Upper lobe of left lung (tissue), 6 donors: ENCODE data around the gene MYBPH. TPM values are rescaled to one million over a fixed set of nuclear protein-coding genes. Genes with fewer than 3 reads are reported as not detected.

ENCODE experiments used
- ATAC-seq, 2 donors: fragments of 200-7000 bp; cut with Tn5 transposase; one replicate each; pipeline ENCODE4 v1.9.1; 2022; ENCODE audit warnings: mild to moderate bottlenecking in 2 of 2, moderate library complexity in 2 of 2; ENCODE audit not compliant: low FRiP score in 2 of 2
- DNase-seq, 2 donors: peaks; one replicate each; pipeline ENCODE4 v3.0.0-alpha.2; 2019 to 2020
- H3K27ac ChIP-seq, 4 donors: fragments of 200-600 bp; sonication (generic); one replicate each; pipeline ENCODE4 v1.5.1; 2016 to 2019
- H3K27me3 ChIP-seq, 4 donors: fragments of 200-600 bp; sonication (generic); one replicate each; pipeline ENCODE4 v1.5.1; 2017 to 2019
- H3K36me3 ChIP-seq, 4 donors: fragments of 200-600 bp; sonication (generic); one replicate each; pipeline ENCODE4 v1.5.1; 2016 to 2019
- H3K4me1 ChIP-seq, 4 donors: fragments of 200-600 bp; sonication (generic); one replicate each; pipeline ENCODE4 v1.5.1; 2018 to 2019
- H3K4me3 ChIP-seq, 4 donors: fragments of 200-600 bp; sonication (generic); one replicate each; pipeline ENCODE4 v1.5.1; 2017 to 2019; ENCODE audit warnings: mild to moderate bottlenecking in 2 of 4, moderate library complexity in 1 of 4
- H3K9me3 ChIP-seq, 4 donors: fragments of 200-600 bp; sonication (generic); one replicate each; pipeline ENCODE4 v1.5.1; 2018 to 2019
- EP300 ChIP-seq, 4 donors: sonication (generic); formaldehyde crosslinking; IDR thresholded peaks; one replicate each; pipeline ENCODE4 v1.5.1; 2017; ENCODE audit warnings: antibody characterized with exemption in 4 of 4, control low read depth in 2 of 4
- POLR2A ChIP-seq, 4 donors: fragments of 450-650 bp; IDR thresholded peaks; one replicate each; pipeline ENCODE4 v1.5.1; 2016 to 2017; ENCODE audit warnings: antibody characterized with exemption in 4 of 4, mild to moderate bottlenecking in 2 of 4
- POLR2AphosphoS5 ChIP-seq, 2 donors: sonication (generic); formaldehyde crosslinking; IDR thresholded peaks; one replicate each; pipeline ENCODE4 v1.5.1; 2017; ENCODE audit warnings: antibody characterized with exemption in 2 of 2
- WGBS, 2 donors: methylation state at CpG; one replicate each; pipeline ENCODE4 v1.1.5; 2017 to 2018; 5-methylcytosine and 5-hydroxymethylcytosine counted together
- total RNA-seq, 6 donors: library from RNA; depleted of rRNA in 4 of 6; stranded (reverse); fragments of >200 nt in 4 of 6; gene quantifications; one replicate each; pipeline versions ENCODE4 v1.1.0 to v1.2.1, GENCODE V29; 2016 to 2021
- TF ChIP-seq, protein P1 (sequence below), 6 experiments: fragments of 450-650 bp in 4 of 6; fragments of 200-600 bp in 2 of 6; sonication (generic) in 2 of 6; IDR thresholded peaks; one replicate each; pipeline ENCODE4 v1.5.1; 2016 to 2019; ENCODE audit warnings: antibody characterized with exemption in 6 of 6
- donor health status: DM: no; HTN: no; CAD: no; lungs with moderate emphysema.
- donor health status: DM: no; HTN: yes; CAD: no; lungs with severe emphysema.

The MYBPH gene
- total RNA-seq, 6 donors from 2014 or later, result 0.13 to 0.39 (median 0.15) TPM; not detected in 3

DNA sequence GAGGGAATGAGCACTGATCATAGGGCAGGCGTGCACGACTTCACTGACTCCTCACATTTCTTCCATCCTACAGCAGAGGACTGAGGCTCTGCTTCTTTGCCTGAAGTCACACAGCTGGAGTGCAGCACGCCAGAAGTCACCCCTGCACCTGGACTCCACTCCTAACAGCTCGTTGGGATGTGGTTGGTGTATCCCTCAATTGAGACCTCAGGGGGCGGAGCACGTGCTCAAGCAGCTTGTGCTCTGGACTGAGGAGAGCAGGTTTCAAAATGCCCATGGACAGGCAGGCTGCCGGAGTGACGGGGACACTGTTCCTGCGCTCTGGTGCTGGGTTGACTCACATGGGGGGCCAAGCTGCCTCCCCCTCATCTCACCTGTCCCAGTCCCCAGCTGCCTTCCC, 39.9 kb upstream of the MYBPH start:
- TF ChIP-seq POLR2AphosphoS5 (IDR thresholded peaks at IDR 0.05) (no peak), POLR2A (IDR thresholded peaks at IDR 0.05) (no peak), EP300 (IDR thresholded peaks at IDR 0.05) (no peak)
- TF ChIP-seq, protein P1, sequence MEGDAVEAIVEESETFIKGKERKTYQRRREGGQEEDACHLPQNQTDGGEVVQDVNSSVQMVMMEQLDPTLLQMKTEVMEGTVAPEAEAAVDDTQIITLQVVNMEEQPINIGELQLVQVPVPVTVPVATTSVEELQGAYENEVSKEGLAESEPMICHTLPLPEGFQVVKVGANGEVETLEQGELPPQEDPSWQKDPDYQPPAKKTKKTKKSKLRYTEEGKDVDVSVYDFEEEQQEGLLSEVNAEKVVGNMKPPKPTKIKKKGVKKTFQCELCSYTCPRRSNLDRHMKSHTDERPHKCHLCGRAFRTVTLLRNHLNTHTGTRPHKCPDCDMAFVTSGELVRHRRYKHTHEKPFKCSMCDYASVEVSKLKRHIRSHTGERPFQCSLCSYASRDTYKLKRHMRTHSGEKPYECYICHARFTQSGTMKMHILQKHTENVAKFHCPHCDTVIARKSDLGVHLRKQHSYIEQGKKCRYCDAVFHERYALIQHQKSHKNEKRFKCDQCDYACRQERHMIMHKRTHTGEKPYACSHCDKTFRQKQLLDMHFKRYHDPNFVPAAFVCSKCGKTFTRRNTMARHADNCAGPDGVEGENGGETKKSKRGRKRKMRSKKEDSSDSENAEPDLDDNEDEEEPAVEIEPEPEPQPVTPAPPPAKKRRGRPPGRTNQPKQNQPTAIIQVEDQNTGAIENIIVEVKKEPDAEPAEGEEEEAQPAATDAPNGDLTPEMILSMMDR (IDR thresholded peaks at IDR 0.05), result no peak
- Histone ChIP-seq H3K27ac (no peak overlapping the region), H3K9me3 (no peaks in the 10 kb centered on the region), H3K4me1 (peaks cover 5 to 18% (median 10%) of the 10 kb centered on the region in 4 donors), H3K36me3 (no peaks in the 10 kb centered on the region), H3K27me3 (no peaks in the 10 kb centered on the region), H3K4me3 (no peak overlapping the region)
- WGBS, 2 donors, result 53 to 60% methylated on average over 8 to 9 of the region's 9 CpGs
- DNase-seq, result no peak
- ATAC-seq, result no peak

DNA sequence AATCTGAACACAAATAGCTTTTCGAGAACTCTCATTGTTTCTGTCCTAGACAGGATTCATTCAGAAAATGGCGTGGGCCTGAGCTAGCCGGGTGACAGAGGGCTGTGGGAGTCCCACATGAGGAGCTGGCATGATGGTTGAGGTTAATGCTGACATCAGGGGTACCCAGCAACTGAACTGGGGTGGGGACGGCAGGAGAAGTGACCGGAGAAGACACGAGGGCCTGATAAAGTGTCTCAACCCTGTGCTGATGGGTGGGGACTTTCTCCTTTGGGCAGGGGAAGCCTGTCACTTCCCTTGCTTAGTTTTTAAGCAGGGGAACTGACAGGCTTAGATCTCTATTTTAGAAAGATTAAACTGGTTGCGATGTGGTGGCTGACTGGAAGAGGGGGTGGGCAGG, 39.2 kb upstream of the MYBPH start:
- H3K27me3 ChIP-seq, result no peaks in the 10 kb centered on the region
- H3K4me1 ChIP-seq, result peaks cover 5 to 18% (median 10%) of the 10 kb centered on the region in 4 donors
- no peak overlapping the region for H3K27ac ChIP-seq
- no peaks in the 10 kb centered on the region for H3K9me3 ChIP-seq
- DNase-seq (no peak), ATAC-seq (no peak)
- H3K4me3 ChIP-seq, result no peak overlapping the region
- WGBS, 2 donors, result 72 to 74% methylated on average over 7 of the region's 7 CpGs
- H3K36me3 ChIP-seq, result no peaks in the 10 kb centered on the region
- TF ChIP-seq, protein P1 (IDR thresholded peaks at IDR 0.05), result no peak
- TF ChIP-seq POLR2A (IDR thresholded peaks at IDR 0.05) (no peak), POLR2AphosphoS5 (IDR thresholded peaks at IDR 0.05) (no peak), EP300 (IDR thresholded peaks at IDR 0.05) (no peak)

DNA sequence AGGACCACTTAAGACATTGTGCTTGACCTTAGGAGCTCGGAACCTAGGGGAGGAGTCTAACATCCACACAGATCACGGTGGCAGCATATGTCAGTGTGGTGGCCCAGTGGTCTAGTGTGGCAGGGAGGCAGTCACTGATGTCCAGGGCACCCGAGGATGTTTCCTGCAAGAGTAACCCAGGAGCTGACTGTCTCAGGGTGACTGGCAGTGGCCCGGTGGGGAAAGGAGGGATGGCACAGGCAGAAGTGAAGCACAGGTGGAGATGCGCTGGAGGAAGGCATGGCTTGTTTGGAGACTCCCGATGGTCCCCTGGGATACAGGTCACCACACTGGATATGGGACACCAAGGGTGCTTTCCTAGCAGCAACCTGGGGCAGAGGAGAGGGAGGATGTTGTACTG, 37.5 kb upstream of the MYBPH start:
- no peak for ATAC-seq

DNA sequence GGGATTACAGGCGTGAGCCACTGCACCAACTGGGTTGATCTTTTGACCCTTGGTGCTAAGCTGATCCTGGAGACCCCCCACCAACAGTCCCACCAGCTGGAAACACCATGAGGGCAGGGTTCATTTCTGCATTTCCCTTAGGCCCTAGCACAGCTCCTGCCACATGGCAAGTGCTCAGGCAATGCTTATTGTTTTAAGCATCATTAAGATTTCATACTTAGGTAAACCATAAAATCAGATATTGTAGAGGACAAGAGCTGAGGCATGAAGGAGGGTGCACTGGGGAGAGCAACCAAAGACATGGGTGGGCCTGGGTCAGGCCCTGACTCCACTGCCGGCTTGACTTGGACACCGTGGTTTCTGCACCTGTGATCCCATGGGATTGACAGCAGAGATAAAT, 36.2 kb upstream of the MYBPH start:
- DNase-seq (no peak), ATAC-seq (no peak)
- H3K36me3 ChIP-seq, result no peaks in the 10 kb centered on the region
- no peak overlapping the region for H3K27ac ChIP-seq
- WGBS, 2 donors, result 90 to 91% methylated on average over 3 of the region's 3 CpGs
- no peaks in the 10 kb centered on the region for H3K9me3 ChIP-seq
- no peaks in the 10 kb centered on the region for H3K27me3 ChIP-seq
- peaks cover 5 to 18% (median 10%) of the 10 kb centered on the region in 4 donors for H3K4me1 ChIP-seq
- H3K4me3 ChIP-seq, result no peak overlapping the region
- no peak for TF ChIP-seq POLR2AphosphoS5 (IDR thresholded peaks at IDR 0.05)
- TF ChIP-seq EP300 (IDR thresholded peaks at IDR 0.05), result no peak
- no peak for TF ChIP-seq POLR2A (IDR thresholded peaks at IDR 0.05)
- TF ChIP-seq, protein P1 (IDR thresholded peaks at IDR 0.05), result no peak

More for the DNA sequence above, 37.5 kb upstream of the MYBPH start:
- H3K36me3 ChIP-seq, result no peaks in the 10 kb centered on the region
- WGBS, 2 donors, result 68 to 75% methylated on average over 6 of the region's 6 CpGs
- no peak overlapping the region for H3K27ac ChIP-seq
- no peak for TF ChIP-seq EP300 (IDR thresholded peaks at IDR 0.05)
- TF ChIP-seq, protein P1 (IDR thresholded peaks at IDR 0.05), result no peak
- no peak for TF ChIP-seq POLR2AphosphoS5 (IDR thresholded peaks at IDR 0.05)
- TF ChIP-seq POLR2A (IDR thresholded peaks at IDR 0.05), result no peak
- peaks cover 5 to 18% (median 10%) of the 10 kb centered on the region in 4 donors for H3K4me1 ChIP-seq
- no peak for DNase-seq
- no peaks in the 10 kb centered on the region for H3K27me3 ChIP-seq
- no peaks in the 10 kb centered on the region for H3K9me3 ChIP-seq
- H3K4me3 ChIP-seq, result no peak overlapping the region

DNA sequence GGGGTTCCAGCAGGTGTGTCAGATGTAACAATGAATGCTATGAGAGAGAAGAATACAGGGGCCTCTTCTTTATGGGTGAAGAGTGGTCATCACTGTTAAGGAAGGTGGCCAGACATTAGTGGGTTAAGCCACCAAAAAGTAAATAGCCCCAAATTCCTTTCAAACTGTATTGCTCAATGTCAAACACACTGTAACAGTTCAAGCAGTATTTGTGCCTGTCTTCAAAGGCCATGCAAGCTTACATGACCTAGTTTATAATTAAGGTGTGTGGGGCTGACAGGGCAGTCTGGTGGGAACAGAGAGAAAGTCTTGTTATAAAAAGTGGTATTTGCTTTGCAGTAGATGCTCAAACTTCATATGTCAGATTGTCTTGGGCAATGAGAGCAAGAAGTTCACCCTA, 35.4 kb upstream of the MYBPH start:
- Histone ChIP-seq H3K36me3 (no peaks in the 10 kb centered on the region), H3K4me3 (no peak overlapping the region), H3K4me1 (peaks cover 4 to 13% (median 11%) of the 10 kb centered on the region in 4 donors), H3K27ac (no peak overlapping the region), H3K9me3 (no peaks in the 10 kb centered on the region), H3K27me3 (no peaks in the 10 kb centered on the region)
- no peak for DNase-seq
- TF ChIP-seq POLR2A (IDR thresholded peaks at IDR 0.05), result no peak
- no peak for TF ChIP-seq EP300 (IDR thresholded peaks at IDR 0.05)
- TF ChIP-seq POLR2AphosphoS5 (IDR thresholded peaks at IDR 0.05), result no peak
- TF ChIP-seq, protein P1 (IDR thresholded peaks at IDR 0.05), result no peak
- peak in 1 of 2 donors; percentile 59 for ATAC-seq
